NCI-H69 (cell line): ENCODE results near the gene AEBP1.

ENCODE experiments used
- DNase-seq: peaks from one replicate; lab custom pipeline; 2025; lab: John Stamatoyannopoulos, UW

AEBP1 gene

GRCh38 chr7:44142028-44142427, 37.9 kb downstream of the AEBP1 start:
- DNase-seq: no peak

- no peak for DNase-seq
Observed at GRCh38 chr7:44143646-44144250, 39.6 kb downstream of the AEBP1 start.

GRCh38 chr7:44144426-44144967, 40.4 kb downstream of the AEBP1 start:
- DNase-seq: no peak

- no peak for DNase-seq
Observed at GRCh38 chr7:44144968-44145478, 40.9 kb downstream of the AEBP1 start.

GRCh38 chr7:44145479-44145968, 41.4 kb downstream of the AEBP1 start:
- DNase-seq: no peak

- no peak for DNase-seq
Observed at GRCh38 chr7:44145969-44146911, 42.1 kb downstream of the AEBP1 start.

- peak; percentile 39 for DNase-seq
Observed at GRCh38 chr7:44147026-44147991, 43.2 kb downstream of the AEBP1 start.

GRCh38 chr7:44148166-44148565, 44.0 kb downstream of the AEBP1 start:
- DNase-seq: no peak

GRCh38 chr7:44148961-44149536, 44.9 kb downstream of the AEBP1 start:
- DNase-seq: no peak

- DNase-seq: no peak
Observed at GRCh38 chr7:44149571-44150465, 45.7 kb downstream of the AEBP1 start.

GRCh38 chr7:44150466-44150832, 46.3 kb downstream of the AEBP1 start:
- DNase-seq: peak; percentile 46

- no peak for DNase-seq
Observed at GRCh38 chr7:44150966-44151941, 47.1 kb downstream of the AEBP1 start.

- DNase-seq: no peak
Observed at GRCh38 chr7:44151956-44152355, 47.8 kb downstream of the AEBP1 start.

- DNase-seq: peak; percentile 48
Observed at GRCh38 chr7:44152971-44153947, 49.1 kb downstream of the AEBP1 start.

- no peak for DNase-seq
Observed at GRCh38 chr7:44153948-44154335, 49.8 kb downstream of the AEBP1 start.

GRCh38 chr7:44154703-44155102, 50.6 kb downstream of the AEBP1 start:
- DNase-seq: no peak
